Measurements from ENCODE around the gene RHOH.

RHOH gene

DNA sequence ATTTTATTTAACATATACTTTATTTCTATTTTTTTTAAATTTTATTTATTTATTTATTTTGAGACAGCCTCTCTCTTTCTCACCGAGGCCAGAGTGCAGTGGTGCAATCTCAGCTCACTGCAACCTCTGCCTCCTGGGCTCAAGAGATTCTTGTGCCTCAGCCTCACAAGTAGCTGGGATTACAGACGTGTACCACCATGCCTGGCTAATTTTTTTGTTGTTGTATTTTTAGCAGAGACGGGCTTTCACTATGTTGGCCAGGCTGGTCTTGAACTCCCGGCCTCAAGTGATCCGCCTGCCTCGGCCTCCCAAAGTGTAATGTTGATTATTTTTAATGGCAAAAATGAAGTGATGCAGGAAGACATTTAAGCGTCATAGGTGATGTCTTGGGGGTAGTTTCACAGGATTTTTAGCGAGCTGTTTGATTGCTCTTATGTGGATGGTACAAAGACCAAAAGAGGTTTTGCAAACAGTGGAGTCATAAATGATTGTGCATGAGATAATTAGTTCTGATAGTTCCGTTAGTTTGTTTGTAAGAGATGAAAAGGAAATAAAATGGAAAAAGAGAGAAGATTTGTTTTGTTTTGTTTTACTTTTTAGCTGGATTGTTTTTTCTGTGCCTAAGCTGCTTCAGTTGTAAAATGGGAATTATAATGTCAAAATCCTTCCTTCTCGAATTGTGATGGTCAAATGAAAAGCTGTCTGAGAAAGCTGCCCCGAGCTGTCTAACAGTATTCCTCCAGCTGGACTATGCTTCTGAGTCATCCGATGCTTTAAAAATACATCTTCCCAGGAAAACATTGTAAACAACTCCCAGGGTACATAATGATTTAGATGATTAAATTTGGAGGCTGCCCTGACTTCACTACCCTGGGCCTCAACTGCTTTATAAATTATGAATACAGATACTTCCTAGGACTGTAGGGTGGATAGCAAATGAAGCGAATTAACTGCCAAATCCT is 14.7 kb downstream of the RHOH start:
- H3K4me3 ChIP-seq (ENCODE audit: low read depth, low read length, poor library complexity, severe bottlenecking), result peak overlapping the region; percentile 27
- TF ChIP-seq CTCF (IDR thresholded peaks at IDR 0.05; ENCODE audit: low read length) (no peak), EZH2 (IDR thresholded peaks at IDR 0.05; ENCODE audit: borderline replicate concordance, low read length) (no peak)
- peak overlapping the region; percentile 1; the same call in 1 of the 2 replicates for H3K9ac ChIP-seq (ENCODE audit: low read length)
- H3K36me3 ChIP-seq (ENCODE audit: insufficient read depth, low read length), result peaks cover 89% of the 10 kb centered on the region
- no peaks in the 10 kb centered on the region for H4K20me1 ChIP-seq (ENCODE audit: insufficient read depth, low read length)
- peak overlapping the region; percentile 56 for H3K4me2 ChIP-seq (ENCODE audit: low read length)
- H2AFZ ChIP-seq (ENCODE audit: low read length), result no peak overlapping the region
- H3K27ac ChIP-seq (ENCODE audit: low read depth, low read length, poor library complexity, severe bottlenecking), result peak overlapping the region; percentile 70
- H3F3A ChIP-seq (ENCODE audit: insufficient read depth, low read length), result no peaks in the 10 kb centered on the region
- H3K27me3 ChIP-seq (ENCODE audit: insufficient read depth, low read length), result no peaks in the 10 kb centered on the region
- H3K4me1 ChIP-seq (ENCODE audit: insufficient read depth, low read length, severe bottlenecking), result peaks cover 99% of the 10 kb centered on the region
- no peaks in the 10 kb centered on the region for H3K9me2 ChIP-seq (ENCODE audit: low read depth, low read length)
- H3K79me2 ChIP-seq (ENCODE audit: insufficient read depth, low read length), result peaks cover 100% of the 10 kb centered on the region
- no peaks in the 10 kb centered on the region for H3K9me3 ChIP-seq (ENCODE audit: low read length)

DNA sequence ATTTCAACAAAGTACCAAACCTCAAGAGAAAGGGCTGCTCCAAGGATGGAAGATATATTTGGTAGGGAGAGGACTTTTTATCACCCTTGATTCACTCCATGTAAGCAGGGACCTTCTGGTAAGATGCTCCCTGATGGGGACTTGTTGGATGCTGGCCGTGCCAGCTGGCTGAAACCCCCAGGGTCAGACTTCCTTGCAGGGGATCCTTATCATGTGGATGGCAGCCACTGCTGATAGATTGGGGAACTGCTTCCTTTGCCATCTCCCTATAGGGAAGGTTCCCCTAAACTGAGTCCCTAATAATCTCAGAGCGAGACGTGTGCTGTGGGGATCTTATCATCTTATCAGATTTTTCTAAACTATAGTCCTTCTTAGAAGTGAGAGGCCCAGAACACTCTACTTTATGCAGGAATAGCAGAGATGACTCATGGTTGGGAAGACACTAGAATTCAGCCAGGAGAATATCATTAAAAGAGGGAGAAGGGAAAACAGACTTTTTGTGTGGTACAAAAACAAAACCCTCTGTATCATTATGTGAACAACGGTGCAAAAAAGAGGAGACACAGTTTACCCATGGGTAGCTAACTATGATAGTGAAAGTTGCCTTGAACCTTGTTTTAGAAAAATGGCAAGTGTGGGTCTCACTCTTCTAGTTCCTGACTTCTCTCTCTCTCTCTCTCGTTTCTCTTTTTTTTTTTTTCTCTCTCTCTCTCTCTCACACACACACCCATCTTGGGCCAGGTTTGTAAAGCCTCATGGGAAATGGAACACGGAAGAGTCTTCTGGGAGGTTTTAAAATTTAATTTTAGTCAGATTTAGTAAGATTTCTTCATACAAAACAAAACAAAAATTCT is 16.1 kb downstream of the RHOH start:
- H3K9me2 ChIP-seq (ENCODE audit: low read depth, low read length), result no peaks in the 10 kb centered on the region
- H3K9me3 ChIP-seq (ENCODE audit: low read length), result no peaks in the 10 kb centered on the region
- peak overlapping the region; percentile 70 for H3K27ac ChIP-seq (ENCODE audit: low read depth, low read length, poor library complexity, severe bottlenecking)
- no peaks in the 10 kb centered on the region for H4K20me1 ChIP-seq (ENCODE audit: insufficient read depth, low read length)
- no peaks in the 10 kb centered on the region for H3K27me3 ChIP-seq (ENCODE audit: insufficient read depth, low read length)
- peaks cover 100% of the 10 kb centered on the region for H3K4me1 ChIP-seq (ENCODE audit: insufficient read depth, low read length, severe bottlenecking)
- H3K79me2 ChIP-seq (ENCODE audit: insufficient read depth, low read length), result peaks cover 100% of the 10 kb centered on the region
- peak overlapping the region; percentile 56 for H3K4me2 ChIP-seq (ENCODE audit: low read length)
- H3K4me3 ChIP-seq (ENCODE audit: low read depth, low read length, poor library complexity, severe bottlenecking), result peak overlapping the region; percentile 27
- H2AFZ ChIP-seq (ENCODE audit: low read length), result no peak overlapping the region
- TF ChIP-seq EZH2 (IDR thresholded peaks at IDR 0.05; ENCODE audit: borderline replicate concordance, low read length) (no peak), CTCF (IDR thresholded peaks at IDR 0.05; ENCODE audit: low read length) (no peak)
- H3F3A ChIP-seq (ENCODE audit: insufficient read depth, low read length), result no peaks in the 10 kb centered on the region
- peaks cover 94% of the 10 kb centered on the region for H3K36me3 ChIP-seq (ENCODE audit: insufficient read depth, low read length)
- peak overlapping the region; percentile 1; the same call in 1 of the 2 replicates for H3K9ac ChIP-seq (ENCODE audit: low read length)

DNA sequence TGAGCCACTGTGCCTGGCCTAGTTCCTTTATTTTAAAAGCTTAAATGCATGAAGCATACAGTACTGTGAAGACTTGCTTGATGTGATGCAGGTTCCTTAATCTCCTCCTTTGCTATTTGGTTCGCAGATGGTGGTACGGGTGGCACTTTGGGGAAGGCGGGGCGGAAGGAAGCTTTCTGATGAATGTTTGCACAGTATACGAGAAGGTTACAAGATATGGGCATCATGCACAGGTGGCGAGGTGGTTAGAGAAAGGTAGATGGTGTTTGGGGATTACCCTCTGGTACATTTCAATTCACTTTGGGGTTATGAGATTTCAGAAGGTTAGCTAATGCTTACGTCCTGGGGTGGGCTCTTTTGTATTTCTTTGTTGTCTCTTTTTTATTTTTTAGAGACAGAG is 17.2 kb downstream of the RHOH start:
- Histone ChIP-seq H3K36me3 (ENCODE audit: insufficient read depth, low read length) (peaks cover 93% of the 10 kb centered on the region), H3K4me1 (ENCODE audit: insufficient read depth, low read length, severe bottlenecking) (peaks cover 100% of the 10 kb centered on the region), H3K9me3 (ENCODE audit: low read length) (no peaks in the 10 kb centered on the region), H3K4me2 (ENCODE audit: low read length) (peak overlapping the region; percentile 56; the same call in 1 of the 2 replicates), H3K27me3 (ENCODE audit: insufficient read depth, low read length) (no peaks in the 10 kb centered on the region), H2AFZ (ENCODE audit: low read length) (no peak overlapping the region), H3K9me2 (ENCODE audit: low read depth, low read length) (no peaks in the 10 kb centered on the region), H4K20me1 (ENCODE audit: insufficient read depth, low read length) (no peaks in the 10 kb centered on the region), H3F3A (ENCODE audit: insufficient read depth, low read length) (no peaks in the 10 kb centered on the region), H3K9ac (ENCODE audit: low read length) (no peak overlapping the region; the same call in 1 of the 2 replicates), H3K27ac (ENCODE audit: low read depth, low read length, poor library complexity, severe bottlenecking) (peak overlapping the region; percentile 70), H3K4me3 (ENCODE audit: low read depth, low read length, poor library complexity, severe bottlenecking) (peak overlapping the region; percentile 30), H3K79me2 (ENCODE audit: insufficient read depth, low read length) (peaks cover 100% of the 10 kb centered on the region)
- TF ChIP-seq CTCF (IDR thresholded peaks at IDR 0.05; ENCODE audit: low read length) (no peak), EZH2 (IDR thresholded peaks at IDR 0.05; ENCODE audit: borderline replicate concordance, low read length) (no peak)
